ENCODE data around the gene MARK3.
"Not testable (repeated sequence)": the region's sequence is repeated elsewhere in the genome, so short reads cannot be mapped to it uniquely, and the experiment has no call there.

Gene MARK3

GRCh38 chr14:103503296-103503695 is 118.1 kb downstream of the MARK3 start:
- H3K9ac ChIP-seq, result no peak overlapping the region
- H4K20me1 ChIP-seq, result 0 out of 2 replicates have a peak, but pooled peaks cover 5% of the 10 kb centered on the region
- peak overlapping the region; percentile 84 for H3K4me2 ChIP-seq
- H3K36me3 ChIP-seq, result peaks cover 71% of the 10 kb centered on the region
- H3K9me3 ChIP-seq, result no peaks in the 10 kb centered on the region
- no peaks in the 10 kb centered on the region for H3K27me3 ChIP-seq
- H3K4me1 ChIP-seq, result peaks cover 60% of the 10 kb centered on the region
- no peak for TF ChIP-seq Cebpa-rat (IDR thresholded peaks at IDR 0.05)
- no peak overlapping the region for H3K4me3 ChIP-seq
- H3K27ac ChIP-seq, result peak overlapping the region; percentile 70; the same call in 1 of the 2 replicates

- Histone ChIP-seq H3K4me1 (peaks cover 52% of the 10 kb centered on the region), H3K4me2 (no peak overlapping the region), H3K9me3 (no peaks in the 10 kb centered on the region), H3K9ac (no peak overlapping the region), H4K20me1 (no peaks in the 10 kb centered on the region), H3K27ac (no peak overlapping the region), H3K27me3 (no peaks in the 10 kb centered on the region), H3K4me3 (no peak overlapping the region), H3K36me3 (peaks cover 73% of the 10 kb centered on the region)
- no peak for TF ChIP-seq Cebpa-rat (IDR thresholded peaks at IDR 0.05)
These were observed 119.9 kb downstream of the MARK3 start for GRCh38 chr14:103504991-103505565.

- TF ChIP-seq Cebpa-rat (IDR thresholded peaks at IDR 0.05), result no peak
- peaks cover 68% of the 10 kb centered on the region for H3K36me3 ChIP-seq
- H3K4me2 ChIP-seq, result no peak overlapping the region
- H3K9ac ChIP-seq, result no peak overlapping the region
- no peak overlapping the region for H3K27ac ChIP-seq
- H3K9me3 ChIP-seq, result no peaks in the 10 kb centered on the region
- peaks cover 36% of the 10 kb centered on the region for H3K4me1 ChIP-seq
- H3K27me3 ChIP-seq, result no peaks in the 10 kb centered on the region
- H3K4me3 ChIP-seq, result no peak overlapping the region
- no peaks in the 10 kb centered on the region for H4K20me1 ChIP-seq
These were observed 122.5 kb downstream of the MARK3 start for GRCh38 chr14:103507751-103508150.

DNA sequence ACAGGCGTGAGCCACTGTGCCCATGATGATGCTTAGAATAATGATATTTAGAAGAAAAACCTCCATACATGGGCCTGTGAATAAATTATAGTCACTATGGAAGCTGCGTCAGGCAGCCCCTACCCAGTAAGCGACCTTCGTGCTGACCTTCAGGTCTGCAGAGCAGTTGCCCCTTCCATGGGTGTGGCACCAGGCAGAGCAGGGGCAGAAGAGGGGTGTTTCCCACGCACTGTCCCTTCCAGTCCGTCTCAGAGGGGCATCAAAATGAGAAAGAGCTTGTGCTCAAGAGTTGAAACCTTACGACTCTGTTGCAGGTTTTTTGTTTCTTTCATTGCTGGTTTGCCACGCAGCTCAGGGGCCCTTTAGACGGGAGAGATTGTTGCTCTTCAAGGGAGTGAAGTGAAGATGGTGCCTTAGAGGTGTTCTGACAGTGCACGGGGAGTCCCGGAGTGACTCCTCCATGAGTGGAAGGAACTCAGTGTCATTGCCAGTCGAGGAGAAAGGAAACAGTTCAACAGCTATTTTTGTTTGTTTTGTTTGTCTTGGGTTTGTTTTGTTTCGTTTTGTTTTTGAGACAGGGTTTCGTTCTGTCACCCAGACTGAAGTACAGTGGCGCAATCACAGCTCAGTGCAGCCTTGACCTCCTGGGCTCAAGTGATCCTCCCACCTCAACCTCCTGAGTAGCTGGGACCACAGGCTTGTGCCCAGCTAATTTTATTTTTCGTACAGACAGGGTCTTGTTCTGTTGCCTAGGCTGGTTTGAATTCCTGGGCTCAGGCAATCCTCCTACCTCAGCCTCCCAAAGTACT is 123.5 kb downstream of the MARK3 start:
- no peak overlapping the region for H3K4me2 ChIP-seq
- TF ChIP-seq Cebpa-rat (IDR thresholded peaks at IDR 0.05), result no peak
- H3K9ac ChIP-seq, result no peak overlapping the region
- H3K36me3 ChIP-seq, result peaks cover 58% of the 10 kb centered on the region
- no peak overlapping the region for H3K4me3 ChIP-seq
- no peak overlapping the region for H3K27ac ChIP-seq
- peaks cover 36% of the 10 kb centered on the region for H3K4me1 ChIP-seq
- no peaks in the 10 kb centered on the region for H3K9me3 ChIP-seq
- no peaks in the 10 kb centered on the region for H4K20me1 ChIP-seq
- H3K27me3 ChIP-seq, result no peaks in the 10 kb centered on the region

DNA sequence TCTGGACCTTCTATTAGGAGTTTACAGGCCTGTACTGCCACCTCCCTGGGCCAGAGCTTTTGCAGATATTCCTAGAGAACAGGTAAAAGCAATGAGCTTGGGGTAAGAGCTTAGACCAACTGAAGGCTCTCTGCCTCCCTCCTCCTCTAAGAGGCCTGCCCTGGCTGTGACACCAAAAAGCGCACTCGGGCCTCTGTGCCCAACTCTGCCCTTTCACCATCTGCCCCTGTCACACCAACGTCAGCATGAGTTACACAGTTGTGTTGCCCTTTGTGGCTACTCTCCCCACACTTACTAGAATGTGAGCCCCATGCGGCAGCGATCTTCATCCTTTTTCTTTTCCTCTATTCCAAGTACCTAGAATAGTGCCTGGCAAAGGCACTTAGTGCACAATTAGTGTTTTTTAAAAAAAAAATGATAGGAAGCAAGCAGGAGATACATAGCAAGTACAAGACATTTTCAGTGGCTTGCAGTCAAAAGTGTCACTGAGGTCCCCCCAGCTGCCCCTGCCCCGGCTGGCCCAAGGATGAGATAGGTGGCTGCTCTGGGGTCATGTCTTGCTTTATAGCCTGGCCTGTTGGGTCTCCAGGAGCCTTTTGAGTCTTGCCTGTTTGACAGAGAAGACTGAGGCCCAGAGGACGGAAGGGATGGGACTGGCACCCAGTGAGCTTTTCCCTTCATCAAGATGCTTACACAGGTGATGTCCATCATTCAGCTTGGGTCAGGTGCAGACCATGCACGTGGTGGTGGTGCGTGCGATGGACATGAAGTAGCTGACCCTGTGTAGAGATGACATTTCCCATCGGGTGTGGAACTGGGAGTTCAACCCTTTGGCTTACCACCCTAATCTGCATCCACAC is 124.9 kb downstream of the MARK3 start:
- H3K4me1 ChIP-seq, result peaks cover 47% of the 10 kb centered on the region
- H3K4me3 ChIP-seq, result no peak overlapping the region
- no peak overlapping the region for H3K4me2 ChIP-seq
- peaks cover 45% of the 10 kb centered on the region for H3K36me3 ChIP-seq
- H4K20me1 ChIP-seq, result no peaks in the 10 kb centered on the region; the same call in 1 of the 2 replicates
- H3K9me3 ChIP-seq, result no peaks in the 10 kb centered on the region
- no peak overlapping the region for H3K27ac ChIP-seq
- no peak overlapping the region for H3K9ac ChIP-seq
- no peak for TF ChIP-seq Cebpa-rat (IDR thresholded peaks at IDR 0.05)
- H3K27me3 ChIP-seq, result no peaks in the 10 kb centered on the region

- H3K9ac ChIP-seq, result no peak overlapping the region
- H3K4me3 ChIP-seq, result no peak overlapping the region
- no peaks in the 10 kb centered on the region for H3K27me3 ChIP-seq
- no peak for TF ChIP-seq Cebpa-rat (IDR thresholded peaks at IDR 0.05)
- H3K4me1 ChIP-seq, result peaks cover 54% of the 10 kb centered on the region
- no peaks in the 10 kb centered on the region for H3K9me3 ChIP-seq
- no peak overlapping the region for H3K4me2 ChIP-seq
- H4K20me1 ChIP-seq, result no peaks in the 10 kb centered on the region; the same call in 1 of the 2 replicates
- H3K36me3 ChIP-seq, result peaks cover 35% of the 10 kb centered on the region
- H3K27ac ChIP-seq, result no peak overlapping the region
These were observed 125.8 kb downstream of the MARK3 start for GRCh38 chr14:103510724-103511693.

- H3K4me3 ChIP-seq, H3K9me3 ChIP-seq, H3K9ac ChIP-seq, H3K27me3 ChIP-seq, H4K20me1 ChIP-seq: not testable (repeated sequence)
- Histone ChIP-seq H3K4me2 (peak overlapping the region; percentile 29; the same call in 1 of the 2 replicates), H3K36me3 (peaks cover 32% of the 10 kb centered on the region), H3K4me1 (peaks cover 57% of the 10 kb centered on the region), H3K27ac (peak overlapping the region; percentile 11; the same call in 1 of the 2 replicates)
These were observed 127.0 kb downstream of the MARK3 start for GRCh38 chr14:103512180-103512579.

GRCh38 chr14:103512701-103513611 is 127.7 kb downstream of the MARK3 start:
- Histone ChIP-seq H3K4me1 (peaks cover 58% of the 10 kb centered on the region), H3K4me2 (peak overlapping the region; percentile 29), H3K4me3 (no peak overlapping the region), H3K9ac (peak overlapping the region; percentile 25; the same call in 1 of the 2 replicates), H3K9me3 (no peaks in the 10 kb centered on the region), H4K20me1 (no peaks in the 10 kb centered on the region; the same call in 1 of the 2 replicates), H3K36me3 (peaks cover 31% of the 10 kb centered on the region), H3K27me3 (no peaks in the 10 kb centered on the region), H3K27ac (peak overlapping the region; percentile 11; the same call in 1 of the 2 replicates)
- no peak for TF ChIP-seq Cebpa-rat (IDR thresholded peaks at IDR 0.05)
